Suppressor macrophage (primary cell): ENCODE measurements around the gene PROCA1.
"Not testable (repeated sequence)": the region's sequence is repeated elsewhere in the genome, so short reads cannot be mapped to it uniquely, and the experiment has no call there.

Source experiments
- DNase-seq, 4 experiments: peaks; one replicate each; pipeline ENCODE4 v3.0.0-alpha.2; 2020 to 2022

PROCA1 gene

GRCh38 chr17:28667870-28668269 is 43.8 kb downstream of the PROCA1 start:
- DNase-seq = no peak

- peak in 2 of 4 experiments; percentile 12 to 14 for DNase-seq
Observed at GRCh38 chr17:28665994-28666393, 45.7 kb downstream of the PROCA1 start.

DNA sequence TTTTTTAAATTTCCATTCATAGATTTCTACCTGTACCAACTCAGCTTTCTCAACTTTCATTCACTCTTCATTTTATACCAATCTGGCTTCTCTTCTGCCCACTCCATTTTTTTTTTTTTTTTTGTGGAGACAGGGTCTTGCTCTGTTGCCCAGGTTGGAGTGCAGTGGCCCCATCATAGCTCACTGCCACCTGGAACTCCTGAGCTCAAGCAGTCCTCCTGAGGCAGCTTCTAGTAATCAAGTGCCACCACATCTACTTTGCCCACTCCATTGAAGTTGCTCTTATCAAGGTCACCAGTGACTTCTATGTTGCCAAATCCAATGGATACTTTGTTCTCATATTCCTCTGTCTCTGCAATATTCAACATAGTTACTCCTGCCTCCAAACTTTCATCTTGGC is 48.0 kb downstream of the PROCA1 start:
- no peak for DNase-seq

GRCh38 chr17:28662527-28662829 is 49.2 kb downstream of the PROCA1 start:
- DNase-seq = no peak

DNA sequence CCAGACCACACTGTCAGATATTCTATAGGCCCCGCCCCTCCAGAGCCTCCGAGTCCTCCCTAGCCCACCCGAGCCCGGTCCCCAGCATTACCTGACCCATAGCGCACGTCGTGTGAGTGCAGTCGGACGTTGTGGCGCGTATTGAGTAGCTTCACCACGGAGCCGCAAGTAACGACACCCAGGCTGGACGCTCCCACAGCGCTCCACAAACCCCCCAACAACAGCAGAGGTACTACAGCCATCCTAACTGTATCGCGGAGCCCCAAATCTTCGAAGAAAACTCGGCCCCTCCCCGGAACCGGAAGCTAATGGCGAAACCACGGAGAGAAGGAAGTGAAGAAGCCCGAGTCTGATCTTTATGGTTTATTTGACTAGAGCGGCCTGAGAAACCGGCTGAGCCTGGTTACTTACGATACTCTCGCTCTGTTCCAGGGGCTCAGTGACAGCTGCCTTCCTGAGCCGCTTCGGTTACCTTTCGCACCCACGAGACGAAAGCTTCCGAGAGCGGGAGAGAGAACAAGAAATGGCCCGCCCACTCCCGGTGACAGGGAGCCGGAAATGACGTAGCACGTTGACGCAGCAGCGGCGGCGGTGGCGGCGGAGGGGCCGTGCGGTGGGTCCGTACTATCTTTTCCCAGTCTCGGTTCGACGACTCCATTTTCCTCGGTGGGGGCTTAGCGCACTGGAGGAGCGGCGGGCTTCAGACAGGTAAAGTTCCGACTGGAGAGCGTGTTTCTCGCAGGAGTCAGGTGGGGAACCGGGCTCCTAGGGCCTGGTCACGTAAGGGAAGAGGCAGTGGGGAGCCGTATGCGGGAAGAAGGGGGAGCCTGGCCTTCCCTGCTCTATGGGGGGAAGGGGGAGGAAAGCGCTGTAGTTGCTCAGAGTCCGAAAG is 49.8 kb downstream of the PROCA1 start, which contains the start of the genes SDF2 and SUPT6H:
Gene SDF2, minus strand, starts transcription at position 272 of the 892 bp plus-strand sequence. Its CDS starts 30 bp downstream, at position 242.
Gene SUPT6H, plus strand, starts transcription at position 571 of the 892 bp plus-strand sequence. CDS start 11,197 bp downstream, outside the sequence.
- DNase-seq = peak; percentile 95 to 97 (median 96)

GRCh38 chr17:28659497-28659881 is 52.2 kb downstream of the PROCA1 start:
- DNase-seq = not testable (repeated sequence)

GRCh38 chr17:28658766-28659496 is 52.8 kb downstream of the PROCA1 start:
- not testable (repeated sequence) for DNase-seq

- not testable (repeated sequence) for DNase-seq
Observed at GRCh38 chr17:28658342-28658741, 53.3 kb downstream of the PROCA1 start.

DNA sequence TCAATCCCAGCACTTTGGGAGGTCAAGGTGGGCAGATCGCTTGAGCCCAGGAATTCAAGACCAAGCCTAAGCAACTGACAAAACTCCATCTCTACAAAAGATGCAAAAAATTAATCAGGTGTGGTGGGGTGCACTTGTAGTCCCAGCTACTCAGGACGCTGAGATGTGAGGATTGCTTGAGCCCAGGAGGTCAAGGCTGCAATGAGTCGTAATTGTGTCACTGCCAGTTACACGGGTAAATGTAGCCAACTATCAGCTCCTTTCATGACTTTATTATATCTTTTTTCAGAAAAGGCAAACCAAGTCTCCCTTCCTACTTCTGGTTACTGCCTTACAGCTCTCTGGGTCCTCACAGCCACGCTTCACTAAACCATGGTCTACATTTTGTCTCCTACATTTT is 53.9 kb downstream of the PROCA1 start:
- DNase-seq = no peak

GRCh38 chr17:28655160-28655559 is 56.5 kb downstream of the PROCA1 start:
- DNase-seq = no peak
